ENCODE measurements around the gene DPEP3.

- TF ChIP-seq TAF1 (IDR thresholded peaks at IDR 0.05; ENCODE audit: low read depth) (no peak), USF1 (IDR thresholded peaks at IDR 0.05) (no peak), MAX (IDR thresholded peaks at IDR 0.05) (no peak)
Measured at GRCh38 chr16:67941469-67942199, 38.7 kb downstream of the DPEP3 start.

Data from Ishikawa (cell line).